ENCODE data around the gene SEC31B. TPM values are rescaled to one million over a fixed set of nuclear protein-coding genes. Genes with fewer than 3 reads are reported as not detected.

SEC31B gene
- 10 to 100 TPM; 12.7 to 24.9 (median 17.5) TPM for total RNA-seq

GRCh38 chr10:100519311-100520051 lies at the start of gene SEC31B:
TSS of gene SEC31B (minus strand) at chr10:100519861. CDS start at chr10:100516952, 2,909 bp downstream.
- Histone ChIP-seq H3K27me3 (peaks cover 0 to 10% of the 10 kb centered on the region in 2 donors), H3K27ac (peak within 1 kb of the TSS in 1 of 4 donors; percentile 28), H3K4me3 (peak within 1 kb of the TSS; percentile 9 to 53 (median 35)), H3K36me3 (peaks cover 0 to 43% (median 3%) of the 10 kb centered on the region in 3 donors), H3K9me3 (no peaks in the 10 kb centered on the region), H3K4me1 (peaks cover 0 to 17% (median 15%) of the 10 kb centered on the region in 4 donors)
- DNase-seq (ENCODE audit: low spot score in 2 of 2) = no peak
- TF ChIP-seq EP300 (IDR thresholded peaks at IDR 0.05) (no peak), CTCF (IDR thresholded peaks at IDR 0.05) (peak in 1 of 5 experiments; percentile 2)
- WGBS, 2 donors = 4 to 6% methylated on average over 34 to 58 of the region's 72 CpGs

- no peak overlapping the region for H3K4me3 ChIP-seq
- TF ChIP-seq CTCF (IDR thresholded peaks at IDR 0.05) (no peak), EP300 (IDR thresholded peaks at IDR 0.05) (no peak), POLR2A (IDR thresholded peaks at IDR 0.05) (no peak)
- H3K36me3 ChIP-seq = no peaks in the 10 kb centered on the region
- H3K9me3 ChIP-seq = no peaks in the 10 kb centered on the region
- H3K4me1 ChIP-seq = no peaks in the 10 kb centered on the region
- no peak for DNase-seq (ENCODE audit: low spot score in 2 of 2)
- WGBS, 2 donors = 75 to 83% methylated on average over 3 of the region's 3 CpGs
- H3K27me3 ChIP-seq = peaks cover 0 to 81% of the 10 kb centered on the region in 2 donors
- no peak overlapping the region for H3K27ac ChIP-seq
Observed at GRCh38 chr10:100568912-100569311, 49.3 kb upstream of the SEC31B start.

GRCh38 chr10:100567826-100568225 lies 48.2 kb upstream of the SEC31B start:
- 18 to 22% methylated on average over 6 of the region's 6 CpGs for WGBS, 2 donors
- no peaks in the 10 kb centered on the region for H3K36me3 ChIP-seq
- no peak overlapping the region for H3K4me3 ChIP-seq
- no peak for TF ChIP-seq EP300 (IDR thresholded peaks at IDR 0.05)
- TF ChIP-seq CTCF (IDR thresholded peaks at IDR 0.05) = no peak
- no peak for TF ChIP-seq POLR2A (IDR thresholded peaks at IDR 0.05)
- peaks cover 0 to 1% (median under 1%) of the 10 kb centered on the region in 4 donors for H3K4me1 ChIP-seq
- no peaks in the 10 kb centered on the region for H3K9me3 ChIP-seq
- DNase-seq (ENCODE audit: low spot score in 2 of 2) = no peak
- H3K27ac ChIP-seq = no peak overlapping the region
- peaks cover 0 to 92% of the 10 kb centered on the region in 2 donors for H3K27me3 ChIP-seq

DNA sequence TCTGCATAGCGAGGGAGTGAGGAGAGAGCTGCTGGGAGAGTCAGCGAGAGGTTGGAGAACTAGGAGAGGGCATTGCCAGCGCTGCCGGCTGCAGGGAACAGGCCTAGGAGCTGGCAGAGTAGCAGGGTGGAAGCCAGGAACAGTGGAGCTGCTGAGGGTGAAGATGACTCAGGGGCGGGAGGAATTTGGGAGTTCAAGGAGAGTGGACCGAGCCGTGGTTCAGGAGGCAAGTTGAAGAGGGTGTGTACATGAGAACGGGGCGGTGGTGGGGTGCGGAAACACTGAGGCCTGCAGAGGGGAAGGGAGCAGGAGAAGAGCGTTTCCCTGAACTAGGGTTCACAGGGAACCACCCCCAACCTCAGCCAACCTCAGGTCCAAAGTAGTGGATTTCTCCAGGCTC lies 47.6 kb upstream of the SEC31B start:
- WGBS, 2 donors = 45 to 48% methylated on average over 11 of the region's 11 CpGs
- TF ChIP-seq POLR2A (IDR thresholded peaks at IDR 0.05) (no peak), EP300 (IDR thresholded peaks at IDR 0.05) (no peak), CTCF (IDR thresholded peaks at IDR 0.05) (no peak)
- Histone ChIP-seq H3K4me1 (peaks cover 0 to 7% (median 5%) of the 10 kb centered on the region in 4 donors), H3K9me3 (no peaks in the 10 kb centered on the region), H3K27me3 (peaks cover 0 to 98% of the 10 kb centered on the region in 2 donors), H3K4me3 (no peak overlapping the region), H3K27ac (no peak overlapping the region), H3K36me3 (no peaks in the 10 kb centered on the region)
- no peak for DNase-seq (ENCODE audit: low spot score in 2 of 2)

GRCh38 chr10:100566561-100566960 lies 46.9 kb upstream of the SEC31B start:
- DNase-seq (ENCODE audit: low spot score in 2 of 2) = no peak
- Histone ChIP-seq H3K36me3 (no peaks in the 10 kb centered on the region), H3K9me3 (no peaks in the 10 kb centered on the region)

More at GRCh38 chr10:100566561-100566960, 46.9 kb upstream of the SEC31B start:
- no peak overlapping the region for H3K4me3 ChIP-seq
- WGBS, 2 donors = 50 to 57% methylated on average over 3 of the region's 3 CpGs
- H3K4me1 ChIP-seq = peaks cover 0 to 12% (median 10%) of the 10 kb centered on the region in 4 donors
- no peak overlapping the region for H3K27ac ChIP-seq
- TF ChIP-seq EP300 (IDR thresholded peaks at IDR 0.05) (no peak), CTCF (IDR thresholded peaks at IDR 0.05) (no peak), POLR2A (IDR thresholded peaks at IDR 0.05) (no peak)
- H3K27me3 ChIP-seq = peaks cover 0 to 100% of the 10 kb centered on the region in 2 donors

All from tibial nerve (tissue), 4 donors.